Gastroesophageal sphincter (tissue), 3 donors: Measurements from ENCODE around the gene TUBA1A.

ENCODE experiments used
- POLR2A ChIP-seq, 2 donors: fragments of 450-650 bp; IDR thresholded peaks; one replicate each; pipeline ENCODE4 v1.6.1; 2017; ENCODE audit warnings: antibody characterized with exemption in 2 of 2, mild to moderate bottlenecking in 2 of 2, moderate library complexity in 1 of 2
- TF ChIP-seq, protein P1 (sequence below), 4 experiments: fragments of 200-600 bp in 2 of 4; fragments of 450-650 bp in 2 of 4; sonication (generic) in 1 of 4; IDR thresholded peaks; one replicate each; pipeline ENCODE4 v1.5.1; 2017 to 2019; ENCODE audit warnings: antibody characterized with exemption in 4 of 4, mild to moderate bottlenecking in 2 of 4, moderate library complexity in 2 of 4

DNA sequence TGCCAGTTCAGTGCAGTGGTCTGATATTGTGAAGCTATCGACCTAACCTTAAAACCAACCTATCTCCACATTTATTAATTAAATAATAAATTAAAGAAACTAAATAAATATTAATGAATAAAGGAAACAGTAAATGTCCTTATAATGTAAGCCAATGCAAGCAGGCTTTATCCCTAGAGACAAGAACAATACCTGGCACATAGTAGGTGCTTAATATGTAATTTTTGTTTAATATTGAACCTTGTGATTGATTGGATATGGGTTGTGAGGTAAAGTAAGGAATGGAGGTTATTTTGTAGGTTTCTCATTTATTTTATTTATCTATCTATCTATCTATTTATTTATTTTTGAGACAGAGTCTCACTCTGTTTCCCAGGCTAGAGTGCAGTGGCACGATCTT, 49.9 kb downstream of the TUBA1A start:
- TF ChIP-seq, protein P1, sequence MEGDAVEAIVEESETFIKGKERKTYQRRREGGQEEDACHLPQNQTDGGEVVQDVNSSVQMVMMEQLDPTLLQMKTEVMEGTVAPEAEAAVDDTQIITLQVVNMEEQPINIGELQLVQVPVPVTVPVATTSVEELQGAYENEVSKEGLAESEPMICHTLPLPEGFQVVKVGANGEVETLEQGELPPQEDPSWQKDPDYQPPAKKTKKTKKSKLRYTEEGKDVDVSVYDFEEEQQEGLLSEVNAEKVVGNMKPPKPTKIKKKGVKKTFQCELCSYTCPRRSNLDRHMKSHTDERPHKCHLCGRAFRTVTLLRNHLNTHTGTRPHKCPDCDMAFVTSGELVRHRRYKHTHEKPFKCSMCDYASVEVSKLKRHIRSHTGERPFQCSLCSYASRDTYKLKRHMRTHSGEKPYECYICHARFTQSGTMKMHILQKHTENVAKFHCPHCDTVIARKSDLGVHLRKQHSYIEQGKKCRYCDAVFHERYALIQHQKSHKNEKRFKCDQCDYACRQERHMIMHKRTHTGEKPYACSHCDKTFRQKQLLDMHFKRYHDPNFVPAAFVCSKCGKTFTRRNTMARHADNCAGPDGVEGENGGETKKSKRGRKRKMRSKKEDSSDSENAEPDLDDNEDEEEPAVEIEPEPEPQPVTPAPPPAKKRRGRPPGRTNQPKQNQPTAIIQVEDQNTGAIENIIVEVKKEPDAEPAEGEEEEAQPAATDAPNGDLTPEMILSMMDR (IDR thresholded peaks at IDR 0.05): no peak
- no peak for TF ChIP-seq POLR2A (IDR thresholded peaks at IDR 0.05)
